ENCODE measurements around the gene PRRC2A. TPM values are rescaled to one million over a fixed set of nuclear protein-coding genes. Genes with fewer than 3 reads are reported as not detected.
"Not testable (repeated sequence)": the region's sequence is repeated elsewhere in the genome, so short reads cannot be mapped to it uniquely, and the experiment has no call there.

Gene PRRC2A
- total RNA-seq, 1 experiment from 2014 or later = 32.0 TPM

DNA sequence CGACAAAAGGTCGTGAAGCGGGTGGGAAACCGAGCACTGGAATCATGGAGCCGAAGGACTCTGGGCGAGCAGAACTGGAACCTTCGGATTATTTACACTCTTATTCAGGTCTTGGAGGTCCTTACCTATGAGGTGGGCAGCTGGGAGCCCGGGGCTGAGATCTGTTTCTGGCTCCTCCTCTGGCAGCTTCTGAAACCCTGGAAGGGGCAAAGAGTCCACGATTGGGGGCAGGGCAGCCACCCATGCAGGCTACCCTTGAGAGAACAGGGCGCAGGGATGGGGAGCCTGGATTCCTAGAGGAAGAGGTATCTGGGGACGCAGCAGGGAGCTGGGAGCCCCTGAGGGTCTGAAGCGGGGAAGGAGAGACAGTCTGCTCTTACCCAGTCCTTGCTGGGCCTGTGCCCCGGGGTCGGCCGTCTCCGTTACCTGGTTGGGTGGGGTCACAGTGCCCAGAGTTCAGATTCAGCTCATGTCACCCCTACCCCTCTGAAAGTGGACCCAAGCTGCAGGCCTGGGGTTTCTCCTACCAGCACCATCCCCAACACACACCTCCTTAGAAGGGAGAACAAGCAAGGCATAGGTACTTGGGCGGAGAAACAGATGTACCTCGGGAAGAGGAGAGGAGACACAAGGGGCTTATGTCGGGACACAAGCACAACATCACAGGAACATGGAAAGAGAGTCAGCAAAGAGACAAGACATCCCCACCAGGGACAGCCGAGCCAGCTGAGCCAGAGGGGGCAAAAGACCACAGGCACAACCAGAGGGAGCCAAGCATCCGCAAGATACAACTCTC is 38.9 kb upstream of the PRRC2A start:
- in situ Hi-C loops (cut with HindIII; ENCODE audit: low pct_unique_long_range_greater_than_20kb, low sequenced_read_pairs) = no loop called here

DNA sequence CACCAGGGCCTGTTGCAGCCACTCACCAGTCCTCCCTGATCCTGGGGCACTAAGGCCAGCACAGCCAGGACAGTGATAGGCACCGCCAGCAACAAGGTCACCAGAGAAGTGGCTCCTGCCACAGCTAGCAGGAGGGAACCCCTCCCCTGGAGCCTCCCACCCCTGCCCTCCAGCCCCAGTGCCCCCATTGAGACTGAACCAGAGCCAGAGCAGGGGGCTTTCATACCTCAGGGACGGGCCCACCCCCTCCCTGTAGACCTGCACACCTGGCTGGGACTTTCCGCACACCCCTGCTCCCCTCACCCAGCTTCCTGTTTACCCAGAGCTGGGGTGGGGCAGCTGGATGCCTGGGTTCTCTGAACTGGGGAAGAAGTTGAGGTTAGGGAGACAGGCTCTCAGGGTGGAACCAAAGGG is 38.3 kb upstream of the PRRC2A start, which contains the start of gene LTB:
Gene LTB (minus strand): TSS at position 195 of the 414 bp plus-strand sequence. CDS start 7 bp downstream, at position 188.
- no peak for DNase-seq (ENCODE audit: low read depth, low spot score)
- in situ Hi-C loops (cut with HindIII; ENCODE audit: low pct_unique_long_range_greater_than_20kb, low sequenced_read_pairs) = no loop called here

More for the DNA sequence above, 38.9 kb upstream of the PRRC2A start:
- DNase-seq (ENCODE audit: low read depth, low spot score) = no peak

DNA sequence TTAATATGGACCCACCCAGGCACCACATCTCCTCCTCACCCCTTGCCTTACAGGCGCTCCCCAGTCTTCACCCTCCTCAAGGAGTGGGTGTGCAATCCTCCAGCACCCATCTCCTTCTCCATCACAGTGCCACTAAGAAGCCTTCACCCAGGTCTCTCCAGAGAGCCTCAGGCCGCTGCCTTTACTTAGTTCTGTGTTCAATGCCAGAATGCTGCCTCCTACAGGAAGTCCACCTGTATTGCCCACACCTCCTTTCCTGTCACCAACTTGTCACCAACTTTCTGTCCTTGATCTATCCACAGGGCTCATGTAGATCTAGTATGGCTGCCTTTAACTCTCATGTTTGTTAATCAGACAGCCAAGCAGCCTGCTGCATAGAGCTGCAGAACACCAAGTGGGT is 35.0 kb upstream of the PRRC2A start:
- DNase-seq (ENCODE audit: low read depth, low spot score) = peak; percentile 45

DNA sequence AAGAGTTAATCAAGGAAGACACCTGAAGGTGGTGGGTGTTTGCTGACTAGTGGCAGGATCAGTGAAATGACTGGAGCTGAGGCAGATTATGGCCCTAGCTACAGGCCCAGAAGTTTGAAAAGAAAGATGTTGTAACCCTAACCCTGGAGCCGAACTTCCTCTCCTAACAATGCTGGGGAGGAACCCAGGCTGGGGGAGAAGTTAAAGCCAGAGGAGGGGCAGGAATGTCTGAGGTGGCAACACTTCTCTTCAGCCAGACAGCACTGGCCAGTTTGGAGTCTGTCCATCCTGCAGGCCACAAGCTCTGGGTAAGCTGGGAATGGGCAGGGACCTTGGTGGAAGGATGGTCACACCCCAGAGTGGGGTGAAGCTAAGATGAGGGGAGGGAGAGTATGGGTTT is 34.5 kb upstream of the PRRC2A start, which contains the start of gene LST1:
Gene LST1 (plus strand): TSS at position 270 of the 400 bp plus-strand sequence. CDS start 1,023 bp downstream, outside the sequence.
- in situ Hi-C loops (cut with HindIII; ENCODE audit: low pct_unique_long_range_greater_than_20kb, low sequenced_read_pairs) = no loop called here

More for the DNA sequence above, 35.0 kb upstream of the PRRC2A start:
- in situ Hi-C loops (cut with HindIII; ENCODE audit: low pct_unique_long_range_greater_than_20kb, low sequenced_read_pairs) = no loop called here

DNA sequence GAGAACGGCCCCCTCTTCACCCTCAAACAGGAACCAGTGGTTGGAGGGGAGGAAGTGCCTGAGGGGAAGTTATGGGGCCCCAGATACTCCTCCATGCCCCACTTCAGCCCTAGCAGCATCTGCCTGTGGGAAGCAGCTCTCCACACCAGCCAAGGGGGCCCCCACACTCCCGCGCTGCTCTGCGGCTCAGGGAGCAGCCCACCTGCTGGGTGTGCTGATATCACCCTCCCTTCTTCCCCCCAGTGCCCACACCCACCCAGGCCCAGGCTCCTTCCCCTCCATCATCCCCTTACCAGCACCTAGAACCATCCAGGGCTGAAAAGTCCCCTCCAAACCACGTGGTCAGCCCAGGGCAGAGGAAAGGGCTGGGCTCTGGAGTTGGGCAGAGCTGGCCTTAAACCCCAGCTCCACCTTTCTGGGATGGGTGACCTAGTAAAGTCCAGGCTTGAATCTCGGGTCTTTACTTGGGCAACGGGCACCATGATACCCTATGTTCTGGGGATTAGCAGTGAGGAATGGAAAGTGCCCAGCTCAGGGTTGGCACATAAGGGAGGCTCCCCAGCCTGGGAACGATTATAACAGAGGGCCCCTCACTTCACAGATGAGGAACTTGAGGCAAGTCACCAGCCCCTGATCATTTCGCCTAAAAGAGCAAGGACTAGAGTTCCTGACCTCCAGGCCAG is 33.8 kb upstream of the PRRC2A start:
- in situ Hi-C loops (cut with HindIII; ENCODE audit: low pct_unique_long_range_greater_than_20kb, low sequenced_read_pairs) = no loop called here
- no peak for DNase-seq (ENCODE audit: low read depth, low spot score)

More for the DNA sequence above, 34.5 kb upstream of the PRRC2A start, which contains the start of gene LST1:
- no peak for DNase-seq (ENCODE audit: low read depth, low spot score)

DNA sequence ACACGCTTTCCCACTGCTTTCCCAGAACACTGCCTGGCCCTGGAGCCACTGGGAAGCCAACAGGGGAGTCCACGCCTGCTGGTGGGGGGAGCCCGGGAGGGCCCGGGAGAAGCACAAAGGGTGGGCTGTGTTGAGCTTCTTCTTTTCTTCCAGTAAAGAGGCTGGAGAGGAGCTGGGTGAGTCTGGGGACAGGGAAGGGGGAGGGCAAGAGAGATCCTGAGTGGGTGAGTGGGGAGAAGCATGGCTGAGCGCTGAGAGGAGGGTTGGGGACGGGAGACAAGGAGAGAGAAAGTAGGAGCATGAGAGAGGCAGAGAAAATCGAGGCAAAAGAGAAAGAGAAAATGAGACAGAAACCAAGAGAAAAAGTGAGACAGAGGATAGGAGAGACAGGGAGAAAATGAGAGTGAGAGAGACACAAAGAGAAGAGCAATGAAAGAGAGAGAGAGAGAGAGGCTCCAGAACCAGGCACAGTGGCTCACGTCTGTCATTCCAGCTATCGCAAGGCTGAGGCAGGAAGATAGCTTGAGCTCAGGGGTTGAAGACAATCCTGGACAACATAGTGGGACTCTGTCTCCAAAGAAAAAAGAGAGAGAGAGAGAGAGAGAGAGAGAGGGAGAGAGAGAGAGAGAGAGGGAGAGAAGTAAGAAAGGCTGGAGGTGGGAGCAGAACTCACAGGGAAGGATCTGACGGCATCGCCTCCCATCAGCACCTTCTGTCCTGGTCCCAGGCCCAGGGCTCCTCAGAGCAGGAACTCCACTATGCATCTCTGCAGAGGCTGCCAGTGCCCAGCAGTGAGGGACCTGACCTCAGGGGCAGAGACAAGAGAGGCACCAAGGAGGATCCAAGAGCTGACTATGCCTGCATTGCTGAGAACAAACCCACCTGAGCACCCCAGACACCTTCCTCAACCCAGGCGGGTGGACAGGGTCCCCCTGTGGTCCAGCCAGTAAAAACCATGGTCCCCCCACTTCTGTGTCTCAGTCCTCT is 32.4 kb upstream of the PRRC2A start:
- DNase-seq (ENCODE audit: low read depth, low spot score) = no peak
- in situ Hi-C loops (cut with HindIII; ENCODE audit: low pct_unique_long_range_greater_than_20kb, low sequenced_read_pairs) = no loop called here

DNA sequence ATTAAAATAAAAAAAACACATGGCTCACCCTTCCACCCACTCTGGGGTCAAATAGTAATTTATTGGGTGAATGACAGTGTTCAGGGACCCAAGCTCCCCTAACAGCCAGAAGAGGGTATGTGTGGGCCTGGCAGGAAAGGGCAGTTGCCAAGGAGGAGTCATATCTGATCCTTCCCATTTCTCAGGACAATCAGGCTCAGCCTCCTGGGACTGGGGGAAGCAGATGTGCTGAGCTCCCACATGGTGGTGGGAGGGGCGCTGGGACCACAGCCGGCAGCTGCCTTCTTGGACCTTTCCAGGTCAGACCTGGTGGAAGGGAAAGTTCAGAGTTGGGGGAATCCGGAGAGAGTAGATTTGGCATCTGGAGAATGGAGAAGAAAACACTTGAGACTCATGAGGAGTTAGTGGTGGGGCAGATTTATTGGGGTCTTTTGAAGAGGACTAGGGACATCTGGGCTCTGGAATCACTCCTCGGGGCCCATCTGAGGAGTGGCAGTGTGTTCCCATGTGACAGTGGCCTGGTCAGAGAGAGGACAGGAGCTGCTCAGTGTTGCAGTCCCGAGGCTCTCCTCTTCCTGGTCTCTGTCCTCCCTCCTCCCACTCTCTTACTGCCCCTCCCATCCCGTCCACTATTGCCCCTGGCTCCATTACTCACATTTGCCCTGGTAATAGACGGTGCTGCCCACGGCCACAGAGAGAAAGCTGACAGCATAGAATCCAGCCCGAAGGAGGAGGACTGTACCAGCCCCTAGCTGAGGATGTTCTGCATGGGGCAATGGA is 31.5 kb upstream of the PRRC2A start:
- in situ Hi-C loops (cut with HindIII; ENCODE audit: low pct_unique_long_range_greater_than_20kb, low sequenced_read_pairs) = no loop called here
- peak; percentile 15 for DNase-seq (ENCODE audit: low read depth, low spot score)

DNA sequence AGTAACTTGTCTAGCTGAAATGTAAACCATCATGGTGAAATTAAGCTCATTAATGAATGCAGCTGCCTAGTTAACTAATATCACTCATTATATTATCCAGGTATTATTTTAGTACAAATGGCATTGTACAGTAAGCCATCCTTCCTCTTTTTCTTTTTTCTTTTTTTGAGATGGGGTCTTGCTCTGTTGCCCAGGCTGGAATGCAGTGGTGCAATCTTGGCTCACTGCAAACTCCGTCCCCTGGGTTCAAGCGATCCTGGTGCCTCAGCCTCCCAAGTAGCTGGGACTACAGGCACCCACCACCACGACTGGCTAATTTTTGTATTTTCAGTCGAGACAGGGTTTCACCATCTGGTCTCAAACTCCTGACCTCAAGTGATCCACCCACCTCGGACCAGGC is 29.8 kb upstream of the PRRC2A start:
- in situ Hi-C loops (cut with HindIII; ENCODE audit: low pct_unique_long_range_greater_than_20kb, low sequenced_read_pairs); DNase-seq (ENCODE audit: low read depth, low spot score): not testable (repeated sequence)

DNA sequence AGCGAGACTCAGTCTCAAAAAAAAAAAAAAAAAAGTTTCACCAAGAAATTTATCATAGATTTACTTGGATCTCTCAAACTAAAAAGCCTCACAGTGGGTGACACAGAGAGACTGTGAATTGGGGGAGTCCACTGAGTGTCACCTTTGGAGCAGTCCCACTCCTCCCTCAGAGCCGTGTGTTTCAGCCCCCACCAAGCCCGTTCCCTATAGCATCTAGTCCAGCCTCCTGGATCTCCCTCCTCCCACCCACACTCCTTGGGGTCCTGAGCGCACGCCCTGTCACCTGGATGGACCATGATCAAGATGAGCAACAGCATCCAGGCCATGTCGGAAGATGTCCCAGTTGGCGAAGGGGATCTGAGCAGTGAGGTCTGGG is 28.1 kb upstream of the PRRC2A start:
- in situ Hi-C loops (cut with HindIII; ENCODE audit: low pct_unique_long_range_greater_than_20kb, low sequenced_read_pairs) = no loop called here

DNA sequence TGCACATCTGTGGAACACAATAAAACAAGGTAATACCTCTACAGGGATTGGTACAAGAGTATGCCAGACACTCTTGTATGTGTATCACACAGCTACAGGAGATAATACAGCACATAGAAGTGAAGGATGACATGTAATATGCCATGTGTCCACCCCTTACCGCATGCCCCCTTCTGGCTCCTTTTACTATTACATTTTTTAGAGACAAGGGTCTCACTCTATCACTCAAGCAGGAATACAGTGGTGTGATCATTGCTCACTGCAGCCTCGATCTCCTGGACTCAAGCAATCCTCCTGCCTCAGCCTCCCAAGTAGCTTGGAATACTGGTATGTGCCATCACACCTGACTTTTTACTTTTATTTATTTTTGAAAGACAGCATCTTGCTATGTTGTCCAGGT is 23.5 kb upstream of the PRRC2A start:
- peak; percentile 68 for DNase-seq (ENCODE audit: low read depth, low spot score)
- in situ Hi-C loops (cut with HindIII; ENCODE audit: low pct_unique_long_range_greater_than_20kb, low sequenced_read_pairs) = no loop called here

More for the DNA sequence above, 28.1 kb upstream of the PRRC2A start:
- no peak for DNase-seq (ENCODE audit: low read depth, low spot score)

DNA sequence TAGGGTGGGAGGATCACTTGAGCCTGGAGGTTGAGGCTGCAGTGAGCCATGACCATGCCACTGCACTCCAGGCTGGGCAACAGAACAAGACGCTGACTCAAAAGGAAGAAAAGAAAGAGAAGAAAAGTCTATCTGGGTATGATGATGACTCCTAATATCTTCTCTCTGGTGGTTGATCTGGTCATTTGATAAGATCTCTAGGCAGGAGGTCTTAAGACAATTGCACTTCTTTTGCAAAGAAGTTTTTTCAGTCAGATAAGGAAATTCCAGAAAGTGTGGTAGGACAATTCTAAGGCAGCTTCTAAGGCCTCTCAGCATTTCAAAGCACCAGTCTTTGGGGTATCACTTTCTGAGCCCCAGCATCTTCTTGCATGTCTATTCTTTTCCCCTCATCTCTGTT is 13.2 kb upstream of the PRRC2A start:
- no peak for DNase-seq (ENCODE audit: low read depth, low spot score)
- in situ Hi-C loops (cut with HindIII; ENCODE audit: low pct_unique_long_range_greater_than_20kb, low sequenced_read_pairs) = no loop called here

DNA sequence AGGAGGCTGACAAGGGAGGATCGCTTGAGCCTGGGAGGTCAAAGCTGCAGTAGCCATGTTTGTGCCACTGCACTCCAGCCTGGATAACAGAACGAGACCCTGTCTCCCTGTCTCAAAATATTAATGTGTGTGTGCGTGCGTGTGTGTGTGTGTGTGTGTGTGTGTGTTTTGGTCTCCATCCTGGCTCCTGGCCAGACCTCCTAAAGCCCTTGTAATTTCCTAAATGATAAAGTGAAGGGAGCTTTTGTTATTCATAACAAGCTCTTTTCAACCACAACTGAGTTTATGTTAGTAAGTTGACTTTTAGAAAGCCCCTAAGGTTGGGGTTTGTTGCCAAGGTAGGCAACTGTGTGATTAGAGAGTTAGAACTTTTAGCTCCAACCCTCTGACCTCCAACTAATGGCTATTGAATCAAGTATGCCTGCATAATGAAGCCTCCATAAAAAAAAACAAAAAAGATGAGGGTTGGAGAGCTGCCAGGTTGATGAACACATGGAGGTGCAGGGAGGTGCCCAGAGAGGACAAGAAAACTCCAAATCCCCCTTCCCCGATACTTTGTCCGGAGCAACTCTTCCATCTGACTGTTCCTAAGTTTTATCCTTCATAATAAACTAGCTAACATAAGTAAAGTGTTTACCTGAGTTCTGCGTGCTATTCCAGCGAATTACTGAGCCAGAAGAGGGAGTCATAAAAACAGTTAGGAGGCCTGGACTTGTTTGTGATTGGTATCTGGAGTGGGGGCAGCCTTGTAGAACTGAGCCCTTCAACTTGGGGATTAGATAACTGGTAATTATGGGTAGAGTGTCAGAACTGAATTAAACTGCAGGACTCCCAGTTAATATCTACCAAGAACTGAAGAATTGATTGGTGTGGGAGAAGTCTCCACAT is 10.8 kb upstream of the PRRC2A start:
- DNase-seq (ENCODE audit: low read depth, low spot score) = no peak
- in situ Hi-C loops (cut with HindIII; ENCODE audit: low pct_unique_long_range_greater_than_20kb, low sequenced_read_pairs) = no loop called here

DNA sequence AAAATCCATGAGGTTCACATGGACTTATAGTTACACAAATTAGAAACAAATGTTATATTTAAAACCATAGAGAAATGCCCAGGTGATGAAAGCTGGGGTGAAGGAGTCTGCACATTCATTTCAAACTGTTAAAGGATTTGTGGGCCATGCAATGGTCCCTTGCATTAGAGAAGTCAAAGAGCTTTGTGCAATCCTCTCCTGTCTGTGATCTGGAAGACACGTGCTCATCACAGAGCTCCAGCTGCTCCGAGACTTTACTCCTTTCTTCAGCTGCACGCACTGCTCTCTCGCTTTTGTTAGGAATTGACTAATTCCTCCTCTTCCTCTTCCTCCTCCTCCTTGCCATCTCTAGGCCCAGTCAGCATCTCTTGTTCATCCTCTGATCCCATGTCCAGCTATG is 9.5 kb upstream of the PRRC2A start:
- no peak for DNase-seq (ENCODE audit: low read depth, low spot score)
- in situ Hi-C loops (cut with HindIII; ENCODE audit: low pct_unique_long_range_greater_than_20kb, low sequenced_read_pairs) = no loop called here

DNA sequence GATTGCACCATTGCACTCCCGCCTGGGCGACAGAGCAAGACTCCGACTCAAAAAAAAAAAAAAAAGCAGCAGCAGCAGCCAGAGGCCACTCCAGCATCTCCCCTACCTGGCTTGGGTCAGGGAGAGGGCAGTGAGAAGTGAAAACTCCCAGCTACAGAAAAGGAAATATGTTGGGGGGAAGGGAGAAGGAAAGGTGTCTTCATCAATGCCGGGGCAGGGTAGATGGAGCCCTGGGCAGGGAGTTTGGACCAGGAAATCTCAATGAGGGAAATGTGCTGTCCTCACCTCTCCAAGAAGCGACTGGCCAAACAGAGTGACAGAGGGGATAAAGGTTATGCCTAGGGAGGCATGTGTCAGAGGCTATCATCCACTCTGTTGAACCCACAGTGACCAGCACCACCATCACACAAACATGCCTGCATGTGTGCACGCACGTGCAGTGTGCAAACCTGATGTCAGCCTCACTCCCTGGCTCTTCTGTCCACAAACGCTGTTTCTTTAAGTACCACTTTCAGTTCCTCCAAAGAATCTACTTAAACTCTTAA is 6.4 kb upstream of the PRRC2A start:
- in situ Hi-C loops (cut with HindIII; ENCODE audit: low pct_unique_long_range_greater_than_20kb, low sequenced_read_pairs) = no loop called here
- no peak for DNase-seq (ENCODE audit: low read depth, low spot score)

DNA sequence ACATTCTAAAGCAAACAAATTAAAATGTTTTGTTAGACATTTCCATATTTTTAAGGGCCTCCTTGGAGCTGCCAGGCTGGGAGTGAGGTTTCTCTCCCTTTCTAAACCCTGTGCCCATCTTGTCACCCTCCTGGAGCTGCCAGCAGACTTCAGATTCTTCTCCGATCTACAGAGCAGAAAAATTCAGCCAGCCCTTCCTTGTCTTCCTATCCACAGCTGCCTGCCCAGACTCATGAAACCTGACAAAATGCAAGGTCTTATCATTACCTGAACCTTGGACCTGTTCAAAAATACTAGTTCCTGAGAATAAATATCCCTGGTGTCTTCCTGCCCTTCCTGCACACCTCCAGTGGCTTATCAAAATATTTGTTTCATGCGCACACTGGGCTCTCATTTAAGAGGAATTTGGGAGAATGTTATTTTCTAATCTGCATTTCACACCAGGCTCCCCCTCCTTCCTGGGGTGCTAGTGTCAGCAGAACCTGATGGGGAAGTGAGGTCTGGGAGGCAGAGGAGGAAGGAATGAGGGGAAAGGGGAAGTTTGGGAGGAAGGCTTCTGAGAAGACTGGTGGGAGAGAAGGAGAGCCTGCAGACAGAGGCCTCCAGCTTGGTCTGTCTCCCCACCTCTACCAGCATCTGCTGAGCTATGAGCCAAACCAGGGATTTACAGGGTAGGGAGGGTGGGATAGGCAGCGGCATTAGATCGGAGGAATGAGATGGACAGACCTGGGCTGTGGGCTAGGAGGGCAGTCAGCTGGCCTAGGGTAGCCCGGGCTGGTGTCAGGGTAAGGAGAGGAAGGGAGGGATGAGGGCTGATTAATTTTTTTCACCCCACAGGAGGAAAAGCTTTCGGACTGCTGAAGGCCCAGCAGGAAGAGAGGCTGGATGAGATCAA is 5.6 kb upstream of the PRRC2A start, which contains the start of gene AIF1:
Gene AIF1 (plus strand): TSS at position 551 of the 895 bp plus-strand sequence. CDS start 96 bp downstream, at position 647.
- DNase-seq (ENCODE audit: low read depth, low spot score) = no peak
- in situ Hi-C loops (cut with HindIII; ENCODE audit: low pct_unique_long_range_greater_than_20kb, low sequenced_read_pairs) = no loop called here

Data from SK-MEL-5 (cell line).